ENCODE measurements around the gene PPP2R5E.

DNA sequence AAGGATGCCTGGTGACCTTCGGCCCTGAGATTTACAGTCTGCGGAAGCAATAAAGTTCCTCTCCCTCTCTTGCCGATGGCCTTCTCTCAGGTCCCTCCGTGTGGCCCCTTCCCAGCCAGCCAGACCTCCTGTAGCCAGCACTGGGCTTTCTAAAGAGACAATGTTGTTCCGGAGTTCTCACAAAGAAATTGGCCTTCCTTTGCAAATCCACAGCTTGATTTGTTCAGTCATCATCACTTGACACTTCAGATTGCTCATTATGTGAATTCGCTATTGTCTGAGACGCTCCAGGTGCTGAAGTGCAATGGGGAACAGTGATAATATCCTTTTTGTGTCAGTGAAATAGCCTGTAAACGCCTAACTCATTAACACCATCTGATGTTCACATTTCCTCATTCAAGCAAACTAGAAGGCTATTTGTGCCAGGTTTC lies 180.8 kb downstream of the PPP2R5E start:
- TF ChIP-seq GATA2 (IDR thresholded peaks at IDR 0.05; ENCODE audit: low read depth, low read length): no peak
- no peak for TF ChIP-seq GATA3 (IDR thresholded peaks at IDR 0.05; ENCODE audit: low read depth, low read length)
